IMR-90 (cell line): Measurements from ENCODE around the gene ANLN. TPM values are rescaled to one million over a fixed set of nuclear protein-coding genes. Genes with fewer than 3 reads are reported as not detected.
A peak's percentile ranks its signal among the peaks of the same experiment; 100 is the strongest.

Experiments used
- ATAC-seq: fragments of 200-7000 bp; cut with Tn5 transposase; 2 replicates; pipeline ENCODE4 v1.9.1; 2020; ENCODE audit warnings: low read depth, mild to moderate bottlenecking, moderate library complexity
- BruUV-seq: library from RNA; stranded (reverse); fragments of 400-500 nt; replicated peaks from 2 replicates; lab custom pipeline; 2021; lab: Mats Ljungman, UMichigan
- CTCF ChIA-PET: fragments of 300-600 bp; formaldehyde crosslinking; extraction: SDS; loops from one replicate; lab custom pipeline; 2021; ENCODE audit warnings: antibody characterized with exemption; lab: Yijun Ruan, JAX
- POLR2A ChIA-PET: fragments of 300-600 bp; sonication (Branson Sonifier 250); formaldehyde crosslinking; loops from one replicate; lab custom pipeline; 2022; ENCODE audit warnings: antibody characterized with exemption; ENCODE audit not compliant: unreplicated experiment; lab: Charles Lee
- DNase-seq: peaks from one replicate; pipeline ENCODE4 v3.0.0; 2013
- H2AFZ ChIP-seq: replicated peaks from 2 replicates; pipeline ENCODE3; 2013; ENCODE audit warnings: low read length, mild to moderate bottlenecking; ENCODE audit not compliant: poor library complexity
- H2AK5ac ChIP-seq: 2 replicates; pipeline ENCODE4 v1.6.1; 2013; ENCODE audit warnings: low read depth, low read length, inconsistent platforms
- H2AK9ac ChIP-seq: replicated peaks from 2 replicates; pipeline ENCODE3; 2013; ENCODE audit warnings: mild to moderate bottlenecking, low read depth, low read length, moderate library complexity; ENCODE audit not compliant: poor library complexity
- H2BK120ac ChIP-seq: 2 replicates; pipeline ENCODE4 v1.6.1; 2013; ENCODE audit warnings: low read depth, low read length, inconsistent platforms
- H2BK15ac ChIP-seq: 3 replicates; pipeline ENCODE4 v1.6.1; 2013; ENCODE audit warnings: low read depth, low read length, inconsistent platforms
- H2BK20ac ChIP-seq: 2 replicates; pipeline ENCODE4 v1.6.1; 2013; ENCODE audit warnings: low read depth, mild to moderate bottlenecking, inconsistent platforms, low read length, moderate library complexity
- H2BK5ac ChIP-seq: 2 replicates; pipeline ENCODE4 v1.6.1; 2013; ENCODE audit warnings: mild to moderate bottlenecking, low read depth, low read length, inconsistent platforms; ENCODE audit not compliant: poor library complexity, severe bottlenecking
- H3K14ac ChIP-seq: replicated peaks from 2 replicates; pipeline ENCODE4 v1.6.1; 2013; ENCODE audit warnings: low read depth, low read length, inconsistent platforms
- H3K18ac ChIP-seq: 2 replicates; pipeline ENCODE4 v1.6.1; 2013; ENCODE audit warnings: low read depth, low read length, control low read depth
- H3K23ac ChIP-seq: 2 replicates; pipeline ENCODE4 v1.6.1; 2013; ENCODE audit warnings: low read depth, low read length, inconsistent platforms
- H3K27ac ChIP-seq: 2 replicates; pipeline ENCODE4 v1.5.1; 2013; ENCODE audit warnings: mild to moderate bottlenecking, control low read depth, low read length; ENCODE audit not compliant: insufficient read depth
- H3K27me3 ChIP-seq: 2 replicates; pipeline ENCODE4 v1.6.1; 2013; ENCODE audit warnings: low read length; ENCODE audit not compliant: control insufficient read depth, insufficient read depth
- H3K36me3 ChIP-seq: 2 replicates; pipeline ENCODE4 v1.6.1; 2013; ENCODE audit warnings: low read length, mixed read lengths; ENCODE audit not compliant: control insufficient read depth, insufficient read depth
- H3K4ac ChIP-seq: 2 replicates; pipeline ENCODE4 v1.6.1; 2013; ENCODE audit warnings: low read depth, low read length, inconsistent platforms
- H3K4me1 ChIP-seq: 2 replicates; pipeline ENCODE4 v1.6.1; 2013; ENCODE audit warnings: low read length, mixed read lengths; ENCODE audit not compliant: control insufficient read depth, insufficient read depth
- H3K4me2 ChIP-seq: 2 replicates; pipeline ENCODE4 v1.6.1; 2013; ENCODE audit warnings: low read depth, mild to moderate bottlenecking, control low read depth, low read length, moderate library complexity
- H3K4me3 ChIP-seq: 2 replicates; pipeline ENCODE4 v1.5.1; 2013; ENCODE audit warnings: low read depth, mild to moderate bottlenecking, control low read depth, low read length, moderate library complexity; ENCODE audit not compliant: insufficient read depth
- H3K56ac ChIP-seq: 2 replicates; pipeline ENCODE4 v1.6.1; 2013; ENCODE audit warnings: low read length, inconsistent platforms; ENCODE audit not compliant: insufficient read depth; ENCODE audit errors: extremely low read depth
- H3K79me1 ChIP-seq, 2 experiments: 2 replicates each; pipeline ENCODE4 v1.6.1; 2013; ENCODE audit warnings: low read length in 2 of 2, inconsistent platforms in 1 of 2, low read depth in 1 of 2
- H3K9ac ChIP-seq: 2 replicates; pipeline ENCODE4 v1.6.1; 2013; ENCODE audit warnings: low read depth, low read length, control low read depth
- H3K9me1 ChIP-seq: 2 replicates; pipeline ENCODE4 v1.6.1; 2013; ENCODE audit warnings: low read length, inconsistent platforms; ENCODE audit not compliant: insufficient read depth
- H3K9me3 ChIP-seq: 2 replicates; pipeline ENCODE4 v1.6.1; 2013; ENCODE audit warnings: low read length; ENCODE audit not compliant: control insufficient read depth, insufficient read depth
- H4K20me1 ChIP-seq: 2 replicates; pipeline ENCODE4 v1.6.1; 2013; ENCODE audit warnings: low read length, inconsistent platforms; ENCODE audit not compliant: insufficient read depth
- H4K5ac ChIP-seq: 2 replicates; pipeline ENCODE4 v1.6.1; 2013; ENCODE audit warnings: mild to moderate bottlenecking, low read depth, low read length, control low read depth
- H4K8ac ChIP-seq, 2 experiments: 2 replicates each; pipeline ENCODE4 v1.6.1; 2013; ENCODE audit warnings: low read depth in 2 of 2, low read length in 2 of 2, control low read depth in 1 of 2, inconsistent platforms in 1 of 2
- H4K91ac ChIP-seq: 2 replicates; pipeline ENCODE4 v1.6.1; 2013; ENCODE audit warnings: low read depth, low read length, inconsistent platforms; ENCODE audit not compliant: insufficient read depth
- CEBPB ChIP-seq: IDR thresholded peaks from 2 replicates; pipeline ENCODE4 v1.6.1; 2012; ENCODE audit warnings: low read depth, low read length, improper control_type of control experiment
- CHD1 ChIP-seq: IDR thresholded peaks from 2 replicates; pipeline ENCODE4 v1.6.1; 2012; ENCODE audit warnings: low read depth, low read length, improper control_type of control experiment
- CTCF ChIP-seq: conservative IDR thresholded peaks from 2 replicates; pipeline ENCODE4 v1.5.1; 2012; ENCODE audit warnings: mild to moderate bottlenecking, low read depth, low read length, improper control_type of control experiment
- ELK1 ChIP-seq: fragments of 150-350 bp; IDR thresholded peaks from 2 replicates; pipeline ENCODE4 v1.6.1; 2016; ENCODE audit warnings: low read depth, mild to moderate bottlenecking, low read length, moderate library complexity, borderline replicate concordance
- FOS ChIP-seq: fragments of 150-350 bp; IDR thresholded peaks from 2 replicates; pipeline ENCODE4 v1.6.1; 2016; ENCODE audit warnings: low read depth, low read length
- MAZ ChIP-seq: IDR thresholded peaks from 2 replicates; pipeline ENCODE4 v1.6.1; 2012; ENCODE audit warnings: low read depth, mild to moderate bottlenecking, low read length, improper control_type of control experiment, moderate library complexity, borderline replicate concordance
- MXI1 ChIP-seq: IDR thresholded peaks from 2 replicates; pipeline ENCODE4 v1.6.1; 2012; ENCODE audit warnings: low read depth, mild to moderate bottlenecking, low read length, moderate library complexity, borderline replicate concordance
- NFE2L2 ChIP-seq: fragments of 150-350 bp; IDR thresholded peaks from 2 replicates; pipeline ENCODE4 v1.6.1; 2016; ENCODE audit warnings: low read depth, mild to moderate bottlenecking, low read length
- POLR2A ChIP-seq: IDR thresholded peaks from 2 replicates; pipeline ENCODE4 v1.6.1; 2012; ENCODE audit warnings: mild to moderate bottlenecking, low read depth, low read length
- RAD21 ChIP-seq: IDR thresholded peaks from 2 replicates; pipeline ENCODE4 v1.6.1; 2012; ENCODE audit warnings: low read length, improper control_type of control experiment
- RFX5 ChIP-seq: IDR thresholded peaks from 2 replicates; pipeline ENCODE4 v1.8.0; 2012; ENCODE audit warnings: low read depth, mild to moderate bottlenecking, low read length, moderate library complexity
- USF2 ChIP-seq: fragments of 150-350 bp; IDR thresholded peaks from 2 replicates; pipeline ENCODE4 v1.6.1; 2017; ENCODE audit warnings: mild to moderate bottlenecking, antibody characterized with exemption, low read length, low read depth
- WGBS, 2 experiments: methylation state at CpG; one replicate each; pipeline versions ENCODE4 v1.1.5 to v1.1.7; 2013; ENCODE audit warnings: missing lambda C conversion rate in 2 of 2; ENCODE audit not compliant: insufficient read length in 1 of 2; ENCODE audit errors: extremely low coverage in 2 of 2; 5-methylcytosine and 5-hydroxymethylcytosine counted together
- dilution Hi-C: fragments of 300-500 bp; cut with HindIII; formaldehyde crosslinking; loops from one replicate; pipeline ENCODE4 v1.14.3; 2018; ENCODE audit warnings: low sequenced_read_pairs; ENCODE audit not compliant: unreplicated experiment
- in situ Hi-C: fragments of 300-500 bp; cut with MboI; formaldehyde crosslinking; loops from 3 replicates; pipeline ENCODE4 v1.14.3; 2019; ENCODE audit warnings: low sequenced_read_pairs, inconsistent platforms, mixed read lengths
- intact Hi-C: fragments of 100-400 bp; cut with micrococcal nuclease; formaldehyde crosslinking; loops from 2 replicates; pipeline ENCODE4 v1.10.0; 2022
- polyA plus RNA-seq, 3 experiments: library from polyadenylated mRNA; depleted of rRNA; stranded (reverse); fragments of >200 nt; gene quantifications; 2 replicates each; pipeline ENCODE4 v1.2.3, GENCODE V29; 2012; ENCODE audit warnings: low replicate concordance in 1 of 3
- total RNA-seq: library from RNA; depleted of rRNA; stranded (reverse); fragments of >200 nt; gene quantifications from 2 replicates; pipeline ENCODE4 v1.2.3, GENCODE V29; 2012

Gene ANLN
- total and polyA plus RNA-seq, 2 of the 4 experiments (the other 2 are of a cell fraction): 60.5 to 276 TPM

GRCh38 chr7:36390199-36391090 lies 783 bp downstream of the ANLN start:
- peak; percentile 79 for ATAC-seq
- peak overlapping the region; percentile 95 for H2BK5ac ChIP-seq
- in situ Hi-C loops (no loop called here), intact Hi-C loops (no loop called here), dilution Hi-C loops (no loop called here)
- H3K4me2 ChIP-seq: peak overlapping the region; percentile 92
- peak overlapping the region; percentile 90 for H3K4ac ChIP-seq
- H3K9me3 ChIP-seq: peaks cover under 1% of the 10 kb centered on the region
- peak overlapping the region; percentile 58 for H3K4me3 ChIP-seq
- H2BK15ac ChIP-seq: 0 out of 3 replicates have a peak overlapping the region, but pooled peaks have one; percentile 49
- BruUV-seq: TSS peak; percentile 57
- H3K18ac ChIP-seq: peak overlapping the region; percentile 52
- H4K91ac ChIP-seq: peak overlapping the region; percentile 83
- ChIA-PET CTCF (interaction anchor here (1.0 kb wide), 1 partner anchor 40 kb away, joined by 3 read pairs; no protein-coding TSS in a partner anchor), POLR2A (no interaction called here)
- no peaks in the 10 kb centered on the region for H4K20me1 ChIP-seq
- H4K5ac ChIP-seq: peak overlapping the region; percentile 36; the same call in 1 of the 2 replicates
- peak overlapping the region; percentile 72 for H3K27ac ChIP-seq
- H2AK9ac ChIP-seq: peak overlapping the region; percentile 42
- peak overlapping the region; percentile 94 for H2AFZ ChIP-seq
- TF ChIP-seq POLR2A: peak; percentile 85
- TF ChIP-seq RFX5: no peak
- TF ChIP-seq RAD21: no peak
- TF ChIP-seq MAZ: peak; percentile 57; the same call in 1 of the 2 replicates
- no peak for TF ChIP-seq CEBPB
- 0 out of 2 replicates have a peak, but pooled peaks have one; percentile 4 for TF ChIP-seq CTCF
- no peak for TF ChIP-seq USF2
- TF ChIP-seq CHD1: no peak
- no peak for TF ChIP-seq NFE2L2
- TF ChIP-seq FOS: peak; percentile 68; the same call in 1 of the 2 replicates
- TF ChIP-seq MXI1: peak; percentile 63; the same call in 1 of the 2 replicates
- TF ChIP-seq ELK1: no peak
- peak; percentile 87 for DNase-seq
- H3K23ac ChIP-seq: peak overlapping the region; percentile 86
- H3K27me3 ChIP-seq: no peaks in the 10 kb centered on the region
- H3K9me1 ChIP-seq: peaks cover 3% of the 10 kb centered on the region; the same call in 1 of the 2 replicates
- H3K9ac ChIP-seq: peak overlapping the region; percentile 64
- H3K79me1 ChIP-seq: peaks cover 0 to under 1% of the 10 kb centered on the region in 2 experiments; a peak in 1 of 4 replicates
- peak overlapping the region; percentile 97 for H3K56ac ChIP-seq
- peaks cover 9% of the 10 kb centered on the region for H3K4me1 ChIP-seq
- no peaks in the 10 kb centered on the region for H3K36me3 ChIP-seq
- peak overlapping the region; percentile 57 for H2AK5ac ChIP-seq
- H2BK20ac ChIP-seq: peak overlapping the region; percentile 75; the same call in 1 of the 2 replicates
- peak overlapping the region; percentile 86 for H3K14ac ChIP-seq
- peak overlapping the region; percentile 60 to 94 for H4K8ac ChIP-seq
- peak overlapping the region; percentile 75 for H2BK120ac ChIP-seq
- 0% methylated on average over 3 of the region's 26 CpGs; no CpG with 5 or more reads in 1 of the 2 experiments for WGBS, 2 experiments
